Sigmoid colon (tissue), 4 donors: ENCODE measurements around the gene PLPP3.

ENCODE experiments used
- EP300 ChIP-seq, 4 donors: sonication (generic); formaldehyde crosslinking; IDR thresholded peaks; one replicate each; pipeline ENCODE4 v1.6.1; 2017; ENCODE audit warnings: antibody characterized with exemption in 4 of 4
- POLR2A ChIP-seq, 2 donors: fragments of 450-650 bp; IDR thresholded peaks; one replicate each; pipeline ENCODE4 v1.6.1; 2016; ENCODE audit warnings: antibody characterized with exemption in 2 of 2, mild to moderate bottlenecking in 2 of 2, moderate library complexity in 2 of 2
- POLR2AphosphoS5 ChIP-seq, 4 donors: sonication (generic); formaldehyde crosslinking; IDR thresholded peaks; one replicate each; pipeline ENCODE4 v1.6.1; 2017; ENCODE audit warnings: antibody characterized with exemption in 4 of 4
- TF ChIP-seq, protein P1 (sequence below), 4 experiments: fragments of 450-650 bp in 3 of 4; fragments of 200-600 bp in 1 of 4; IDR thresholded peaks; one replicate each; pipeline ENCODE4 v1.5.1; 2016 to 2019; ENCODE audit warnings: antibody characterized with exemption in 4 of 4, mild to moderate bottlenecking in 3 of 4, moderate library complexity in 2 of 4

DNA sequence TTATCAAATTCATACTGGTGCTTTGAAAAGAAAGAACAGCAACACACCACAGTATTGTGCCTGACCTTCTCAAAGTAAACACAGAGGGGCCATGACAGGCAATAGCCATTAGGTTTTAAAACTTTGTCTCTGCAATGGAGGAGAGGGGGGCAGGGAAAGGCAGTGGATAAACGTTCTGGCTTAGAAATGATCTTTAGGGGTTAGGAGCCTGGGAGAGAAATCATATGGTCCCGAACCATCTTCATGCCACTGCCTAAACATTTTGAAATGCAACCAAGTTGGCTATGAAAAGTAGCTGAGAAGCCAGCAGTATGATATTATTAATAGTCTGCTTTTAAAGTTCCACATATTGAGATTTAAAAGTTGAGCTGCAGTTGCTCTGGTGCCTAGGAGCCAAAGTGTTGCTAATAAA, 39.8 kb downstream of the PLPP3 start:
- TF ChIP-seq, protein P1, sequence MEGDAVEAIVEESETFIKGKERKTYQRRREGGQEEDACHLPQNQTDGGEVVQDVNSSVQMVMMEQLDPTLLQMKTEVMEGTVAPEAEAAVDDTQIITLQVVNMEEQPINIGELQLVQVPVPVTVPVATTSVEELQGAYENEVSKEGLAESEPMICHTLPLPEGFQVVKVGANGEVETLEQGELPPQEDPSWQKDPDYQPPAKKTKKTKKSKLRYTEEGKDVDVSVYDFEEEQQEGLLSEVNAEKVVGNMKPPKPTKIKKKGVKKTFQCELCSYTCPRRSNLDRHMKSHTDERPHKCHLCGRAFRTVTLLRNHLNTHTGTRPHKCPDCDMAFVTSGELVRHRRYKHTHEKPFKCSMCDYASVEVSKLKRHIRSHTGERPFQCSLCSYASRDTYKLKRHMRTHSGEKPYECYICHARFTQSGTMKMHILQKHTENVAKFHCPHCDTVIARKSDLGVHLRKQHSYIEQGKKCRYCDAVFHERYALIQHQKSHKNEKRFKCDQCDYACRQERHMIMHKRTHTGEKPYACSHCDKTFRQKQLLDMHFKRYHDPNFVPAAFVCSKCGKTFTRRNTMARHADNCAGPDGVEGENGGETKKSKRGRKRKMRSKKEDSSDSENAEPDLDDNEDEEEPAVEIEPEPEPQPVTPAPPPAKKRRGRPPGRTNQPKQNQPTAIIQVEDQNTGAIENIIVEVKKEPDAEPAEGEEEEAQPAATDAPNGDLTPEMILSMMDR (IDR thresholded peaks at IDR 0.05): no peak
- TF ChIP-seq POLR2AphosphoS5 (IDR thresholded peaks at IDR 0.05) (no peak), EP300 (IDR thresholded peaks at IDR 0.05) (no peak), POLR2A (IDR thresholded peaks at IDR 0.05) (no peak)
